ENCODE measurements around the gene DTD1.

GRCh38 chr20:18811186-18811585, 223.3 kb downstream of the DTD1 start:
- TF ChIP-seq, protein P1, sequence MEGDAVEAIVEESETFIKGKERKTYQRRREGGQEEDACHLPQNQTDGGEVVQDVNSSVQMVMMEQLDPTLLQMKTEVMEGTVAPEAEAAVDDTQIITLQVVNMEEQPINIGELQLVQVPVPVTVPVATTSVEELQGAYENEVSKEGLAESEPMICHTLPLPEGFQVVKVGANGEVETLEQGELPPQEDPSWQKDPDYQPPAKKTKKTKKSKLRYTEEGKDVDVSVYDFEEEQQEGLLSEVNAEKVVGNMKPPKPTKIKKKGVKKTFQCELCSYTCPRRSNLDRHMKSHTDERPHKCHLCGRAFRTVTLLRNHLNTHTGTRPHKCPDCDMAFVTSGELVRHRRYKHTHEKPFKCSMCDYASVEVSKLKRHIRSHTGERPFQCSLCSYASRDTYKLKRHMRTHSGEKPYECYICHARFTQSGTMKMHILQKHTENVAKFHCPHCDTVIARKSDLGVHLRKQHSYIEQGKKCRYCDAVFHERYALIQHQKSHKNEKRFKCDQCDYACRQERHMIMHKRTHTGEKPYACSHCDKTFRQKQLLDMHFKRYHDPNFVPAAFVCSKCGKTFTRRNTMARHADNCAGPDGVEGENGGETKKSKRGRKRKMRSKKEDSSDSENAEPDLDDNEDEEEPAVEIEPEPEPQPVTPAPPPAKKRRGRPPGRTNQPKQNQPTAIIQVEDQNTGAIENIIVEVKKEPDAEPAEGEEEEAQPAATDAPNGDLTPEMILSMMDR (conservative IDR thresholded peaks at IDR 0.05; ENCODE audit: low read length), result no peak
- no peak for TF ChIP-seq EZH2phosphoT487 (IDR thresholded peaks at IDR 0.05; ENCODE audit: borderline replicate concordance)

Data from Loucy (cell line).